Activated gamma-delta T cell (primary cell): ENCODE measurements around the gene NME5.
"Not testable (repeated sequence)": the region's sequence is repeated elsewhere in the genome, so short reads cannot be mapped to it uniquely, and the experiment has no call there.

Source experiments
- DNase-seq: peaks from one replicate; lab custom pipeline; 2025; lab: John Stamatoyannopoulos, UW

The NME5 gene

DNA sequence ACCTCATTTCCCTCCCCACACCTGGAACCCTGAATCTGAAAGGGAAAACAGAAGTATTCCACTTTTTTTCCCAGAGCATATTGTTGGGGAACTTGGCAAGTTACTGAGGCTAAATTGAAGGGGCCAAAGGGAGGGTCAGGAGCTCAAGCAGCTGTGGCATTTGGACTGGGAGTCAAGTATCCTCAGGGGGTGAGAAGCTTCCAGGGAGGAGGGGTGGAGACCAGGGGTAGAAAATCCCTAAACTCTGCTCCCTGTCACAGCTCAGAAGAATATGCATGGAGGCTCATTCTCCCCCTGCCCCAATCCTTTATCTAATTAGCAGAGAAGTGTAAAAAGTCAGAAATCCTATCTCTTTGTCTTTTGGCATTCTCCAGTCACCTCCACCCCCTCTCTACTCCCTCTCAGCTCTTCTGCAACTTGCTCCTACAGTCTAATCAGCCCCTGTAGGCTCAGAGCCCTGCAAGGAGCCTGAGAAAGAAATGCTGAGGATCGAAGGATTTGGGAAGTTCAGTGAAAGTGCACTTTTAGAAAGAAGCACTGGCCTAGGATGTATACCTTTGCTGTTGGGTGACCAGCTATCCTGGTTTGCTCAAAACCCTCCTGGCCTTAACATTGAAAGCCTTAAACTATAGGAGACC lies 61.1 kb downstream of the NME5 start:
- no peak for DNase-seq

DNA sequence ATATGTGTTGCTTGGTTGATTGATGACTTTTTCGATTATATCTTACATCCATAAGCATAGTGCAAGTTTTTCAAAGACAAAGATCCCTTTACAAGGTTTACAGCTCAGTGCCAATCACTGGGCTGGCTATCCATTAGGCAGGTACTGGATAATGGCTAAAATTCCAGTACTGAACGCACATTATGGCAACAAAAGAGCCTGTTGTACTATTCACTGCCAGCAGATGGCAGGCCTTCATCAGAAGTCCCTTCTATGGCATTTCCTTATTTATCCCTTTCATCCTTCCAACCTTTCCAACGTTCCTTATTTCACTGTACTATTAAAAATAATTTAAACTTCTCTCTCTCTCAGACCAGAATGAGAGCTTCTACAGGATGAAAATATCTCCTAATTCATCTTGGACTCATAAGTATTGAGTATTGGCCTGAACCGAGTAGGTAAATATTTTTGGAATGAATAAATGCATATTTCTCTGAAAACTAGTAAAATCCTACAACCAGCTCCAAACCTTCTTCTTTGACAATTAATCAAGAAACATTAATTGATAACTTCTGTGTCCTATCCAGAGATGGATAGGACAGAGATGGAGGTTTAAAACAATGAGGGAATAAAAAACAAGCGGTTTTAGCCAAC lies 62.0 kb downstream of the NME5 start:
- DNase-seq = no peak

DNA sequence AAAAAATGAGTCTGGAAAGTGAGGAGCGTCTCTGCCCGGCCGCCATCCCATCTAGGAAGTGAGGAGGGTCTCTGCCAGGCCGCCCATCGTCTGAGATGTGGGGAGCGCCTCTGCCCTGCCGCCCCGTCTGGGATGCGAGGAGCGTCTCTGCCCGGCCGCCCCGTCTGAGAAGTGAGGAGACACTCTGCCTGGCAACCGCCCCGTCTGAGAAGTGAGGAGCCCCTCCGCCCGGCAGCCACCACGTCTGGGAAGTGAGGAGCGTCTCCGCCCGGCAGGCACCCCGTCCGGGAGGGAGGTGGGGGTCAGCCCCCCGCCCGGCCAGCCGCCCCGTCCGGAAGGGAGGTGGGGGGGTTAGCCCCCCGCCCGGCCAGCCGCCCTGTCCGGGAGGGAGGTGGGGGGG lies 69.2 kb downstream of the NME5 start:
- DNase-seq = not testable (repeated sequence)

DNA sequence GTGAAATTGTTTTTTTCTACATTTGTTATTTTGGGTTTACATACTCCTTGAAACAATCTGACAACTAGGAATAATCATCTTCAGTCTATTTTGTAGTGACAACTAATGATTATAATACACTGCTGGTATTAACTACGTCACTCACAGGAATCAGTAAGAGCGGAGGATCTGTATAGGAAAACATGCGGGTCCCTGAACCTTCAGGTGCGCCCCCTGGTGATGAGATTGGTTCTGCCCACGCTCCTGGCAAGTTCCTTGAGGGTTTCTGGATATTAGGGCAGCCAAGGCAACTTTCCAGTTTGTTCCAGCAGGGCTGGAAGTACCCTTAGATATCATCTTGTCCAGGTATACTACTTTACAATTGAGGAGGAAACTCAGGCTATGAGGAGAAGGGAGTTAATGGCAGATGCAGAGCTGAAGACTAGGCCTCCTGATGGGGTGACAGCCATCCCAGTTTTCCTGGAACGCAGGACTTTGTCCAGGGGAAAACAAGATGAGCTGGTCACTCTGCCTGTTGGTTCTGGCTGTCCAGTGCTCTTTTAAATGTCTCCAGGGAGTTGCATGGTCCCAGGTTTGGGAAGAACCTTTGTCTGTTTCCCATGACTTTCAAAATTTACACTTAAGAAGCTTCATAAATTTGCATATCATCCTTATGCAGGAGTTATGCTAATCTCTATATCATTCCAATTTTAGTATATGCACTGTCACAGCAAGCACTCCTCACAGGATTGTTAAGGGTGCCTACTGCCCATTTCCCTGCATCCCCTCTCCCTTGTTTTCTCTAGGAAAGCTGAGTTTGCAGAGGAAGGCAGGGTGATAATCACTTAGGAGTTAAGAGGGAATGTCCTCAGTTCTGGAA lies 70.3 kb downstream of the NME5 start:
- no peak for DNase-seq

DNA sequence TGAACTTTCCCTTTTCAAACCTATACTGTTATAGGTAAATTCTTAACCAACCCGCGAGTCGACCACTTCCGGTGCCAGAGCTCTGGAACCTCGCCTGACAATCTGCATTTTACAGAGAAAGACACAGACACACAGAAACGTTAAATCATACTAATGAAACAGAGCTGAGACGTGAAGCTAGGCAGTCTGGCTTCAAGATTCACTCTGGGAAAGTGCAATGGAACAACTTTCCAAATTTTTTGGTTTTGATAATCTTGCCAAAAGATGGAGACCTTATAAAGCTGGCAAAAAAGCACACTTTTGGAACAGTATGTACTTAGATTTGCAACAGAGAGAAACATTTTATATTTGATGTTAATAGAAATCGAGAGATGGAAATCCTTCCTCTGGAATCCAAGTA lies 71.3 kb downstream of the NME5 start:
- no peak for DNase-seq
